Mucosa of rectum (tissue), 2 donors: ENCODE data around the gene TDRD9.

Source experiments
- H3K27ac ChIP-seq, 2 donors: one replicate each; pipeline ENCODE4 v1.7.0; 2013; ENCODE audit warnings: inconsistent platforms in 2 of 2, low read depth in 2 of 2, low read length in 2 of 2
- H3K27me3 ChIP-seq, 2 donors: one replicate each; pipeline ENCODE4 v1.7.0; 2013; ENCODE audit warnings: low read length in 2 of 2; ENCODE audit not compliant: control insufficient read depth in 2 of 2, insufficient read depth in 2 of 2
- H3K36me3 ChIP-seq, 2 donors: one replicate each; pipeline ENCODE4 v1.7.0; 2013; ENCODE audit warnings: low read length in 2 of 2; ENCODE audit not compliant: control insufficient read depth in 2 of 2, insufficient read depth in 2 of 2
- H3K4me1 ChIP-seq, 2 donors: one replicate each; pipeline ENCODE4 v1.7.0; 2013; ENCODE audit warnings: low read length in 2 of 2, mild to moderate bottlenecking in 1 of 2; ENCODE audit not compliant: control insufficient read depth in 2 of 2, insufficient read depth in 2 of 2
- H3K4me3 ChIP-seq, 2 donors: one replicate each; pipeline ENCODE4 v1.7.0; 2013; ENCODE audit warnings: low read length in 2 of 2
- H3K9ac ChIP-seq, 2 donors: one replicate each; pipeline ENCODE4 v1.7.0; 2013; ENCODE audit warnings: low read length in 2 of 2, low read depth in 1 of 2, mild to moderate bottlenecking in 1 of 2
- H3K9me3 ChIP-seq, 2 donors: one replicate each; pipeline ENCODE4 v1.7.0; 2013; ENCODE audit warnings: low read length in 2 of 2; ENCODE audit not compliant: control insufficient read depth in 2 of 2
- donor health status: healthy.
- donor health status: Normal muscosa, but diverticular disease.

TDRD9 gene

GRCh38 chr14:104081261-104081835 lies 153.1 kb downstream of the TDRD9 start:
- Histone ChIP-seq H3K36me3 (no peaks in the 10 kb centered on the region), H3K9ac (peak overlapping the region; percentile 63 to 80), H3K4me1 (peaks cover 50 to 59% of the 10 kb centered on the region in 2 donors), H3K27ac (peak overlapping the region; percentile 86 to 89), H3K9me3 (no peaks in the 10 kb centered on the region), H3K4me3 (peak overlapping the region; percentile 55 to 57), H3K27me3 (peaks cover 0 to 4% of the 10 kb centered on the region in 2 donors)

DNA sequence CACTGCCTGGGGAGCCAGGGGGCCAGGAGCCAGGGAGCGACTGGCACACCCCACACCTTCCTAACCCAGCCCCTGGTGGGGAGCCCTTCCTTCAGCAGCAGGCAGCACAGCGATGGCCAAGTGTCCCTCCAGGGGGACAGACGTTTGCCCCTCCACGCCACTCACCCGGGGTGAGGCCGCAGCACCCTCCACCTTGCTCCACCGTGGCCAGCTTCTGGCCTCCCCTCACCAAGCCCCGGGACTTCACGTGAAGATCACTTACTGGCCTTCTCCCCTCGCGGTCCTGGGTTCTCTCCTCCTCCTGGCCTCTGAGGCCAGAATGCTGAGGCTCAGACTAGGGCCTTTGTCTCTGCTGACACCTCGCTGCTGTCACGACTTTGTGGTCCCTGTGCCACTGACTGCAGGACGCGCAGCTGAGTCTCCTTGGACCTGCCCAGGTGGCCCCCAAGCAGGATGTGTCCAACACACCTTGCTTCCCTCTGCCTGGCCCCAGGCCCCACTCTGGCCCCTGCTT lies 153.8 kb downstream of the TDRD9 start:
- H3K4me3 ChIP-seq = peak overlapping the region; percentile 55 to 57
- H3K27ac ChIP-seq = peak overlapping the region; percentile 86 to 89
- H3K27me3 ChIP-seq = peaks cover 0 to 4% of the 10 kb centered on the region in 2 donors
- peak overlapping the region; percentile 63 to 80 for H3K9ac ChIP-seq
- H3K9me3 ChIP-seq = no peaks in the 10 kb centered on the region
- H3K36me3 ChIP-seq = no peaks in the 10 kb centered on the region
- H3K4me1 ChIP-seq = peaks cover 55 to 66% of the 10 kb centered on the region in 2 donors

GRCh38 chr14:104082807-104083206 lies 154.6 kb downstream of the TDRD9 start:
- H3K4me3 ChIP-seq = peak overlapping the region; percentile 24 to 57
- peak overlapping the region; percentile 86 to 89 for H3K27ac ChIP-seq
- H3K9me3 ChIP-seq = no peaks in the 10 kb centered on the region
- H3K27me3 ChIP-seq = peaks cover 0 to 4% of the 10 kb centered on the region in 2 donors
- no peaks in the 10 kb centered on the region for H3K36me3 ChIP-seq
- peaks cover 63 to 74% of the 10 kb centered on the region in 2 donors for H3K4me1 ChIP-seq
- peak overlapping the region; percentile 63 to 80 for H3K9ac ChIP-seq

DNA sequence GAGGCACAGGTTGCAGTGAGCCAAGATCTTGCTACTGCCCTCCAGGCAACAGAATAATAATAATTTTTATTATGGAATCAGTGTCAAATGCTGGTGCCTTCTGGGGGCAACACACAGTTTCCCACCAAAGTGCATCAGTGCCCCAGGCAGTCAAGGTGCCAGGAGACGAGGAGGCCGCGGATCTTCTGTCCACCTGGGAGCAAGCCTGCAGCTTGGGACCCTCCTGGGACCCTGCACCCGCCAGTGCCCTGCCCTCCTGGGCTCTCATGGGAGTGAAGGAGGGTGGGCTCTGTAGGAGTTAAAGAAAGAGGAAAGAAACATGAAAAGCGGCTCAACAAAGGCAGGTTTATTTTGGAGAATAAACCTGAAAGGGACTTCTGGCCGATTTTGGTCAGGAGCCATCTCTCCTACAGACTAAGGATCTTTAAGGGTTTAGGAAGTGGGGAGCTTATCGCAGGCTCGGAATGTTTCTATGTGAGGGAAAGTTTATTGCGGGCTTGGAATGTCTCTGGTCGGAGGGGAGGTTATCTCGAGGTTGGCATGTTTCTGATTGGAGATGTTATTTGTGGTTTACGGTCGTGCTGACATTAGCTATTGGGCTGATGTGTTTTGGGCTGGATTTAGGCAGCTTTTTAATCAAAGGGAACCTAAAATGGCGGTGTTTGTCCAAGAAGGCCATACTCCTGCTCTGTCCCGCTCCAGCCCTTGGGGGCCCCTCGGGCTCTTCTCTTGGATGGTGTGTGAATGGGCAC lies 156.2 kb downstream of the TDRD9 start:
- H3K4me1 ChIP-seq = peaks cover 70 to 81% of the 10 kb centered on the region in 2 donors
- H3K27ac ChIP-seq = peak overlapping the region; percentile 67 to 77
- H3K9me3 ChIP-seq = no peaks in the 10 kb centered on the region
- peak overlapping the region in 1 of 2 donors; percentile 47 for H3K9ac ChIP-seq
- H3K4me3 ChIP-seq = no peak overlapping the region
- peaks cover 0 to 4% of the 10 kb centered on the region in 2 donors for H3K27me3 ChIP-seq
- no peaks in the 10 kb centered on the region for H3K36me3 ChIP-seq

DNA sequence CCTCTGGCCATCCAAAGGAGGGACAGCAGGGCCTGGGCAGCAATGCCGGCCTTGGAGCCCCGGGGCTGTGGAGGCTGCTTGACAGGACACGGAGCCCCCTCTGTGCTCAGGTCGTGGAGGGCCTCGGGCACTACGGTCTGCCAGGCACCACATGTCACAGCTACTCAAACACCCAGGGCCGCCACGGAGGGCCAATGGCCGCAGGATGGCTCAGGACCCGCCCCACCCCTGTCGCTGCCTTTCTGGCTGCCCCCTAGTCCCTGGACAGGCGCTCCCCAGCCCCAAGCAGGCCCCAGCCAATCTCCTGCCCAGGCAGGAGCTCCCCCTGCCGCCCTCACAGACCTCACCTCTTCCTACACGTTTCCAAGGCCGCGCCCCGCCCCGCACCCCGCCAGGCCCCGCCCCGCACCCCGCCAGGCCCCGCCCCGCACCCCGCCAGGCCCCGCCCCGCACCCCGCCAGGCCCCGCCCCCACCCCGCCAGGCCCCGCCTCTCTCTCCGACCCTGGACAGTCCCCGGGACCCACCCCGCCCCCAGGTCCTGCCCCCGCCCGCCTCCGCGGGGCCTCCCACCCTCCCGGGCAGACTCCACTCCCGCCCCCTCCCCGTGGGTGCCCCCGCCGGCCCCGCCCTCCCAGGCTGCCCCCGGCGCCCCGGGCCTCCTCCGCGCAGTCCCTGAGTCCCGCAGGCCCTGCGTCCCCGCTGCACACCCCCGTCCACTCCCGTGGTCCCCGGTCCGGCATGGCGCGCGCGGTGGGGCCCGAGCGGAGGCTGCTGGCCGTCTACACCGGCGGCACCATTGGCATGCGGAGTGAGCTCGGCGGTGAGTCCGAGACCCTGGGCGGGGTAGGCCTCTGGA lies 157.0 kb downstream of the TDRD9 start, which contains the start of gene ASPG:
TSS of gene ASPG (plus strand) at position 669 of the 857 bp plus-strand sequence. CDS start at position 740, 71 bp downstream.
- H3K27ac ChIP-seq = peak within 1 kb of the TSS; percentile 90 to 91
- H3K4me3 ChIP-seq = peak within 1 kb of the TSS; percentile 20 to 62
- peaks cover 70 to 81% of the 10 kb centered on the region in 2 donors for H3K4me1 ChIP-seq
- no peaks in the 10 kb centered on the region for H3K9me3 ChIP-seq
- H3K27me3 ChIP-seq = peaks cover 0 to 4% of the 10 kb centered on the region in 2 donors
- no peaks in the 10 kb centered on the region for H3K36me3 ChIP-seq
- H3K9ac ChIP-seq = peak within 1 kb of the TSS; percentile 41 to 71

DNA sequence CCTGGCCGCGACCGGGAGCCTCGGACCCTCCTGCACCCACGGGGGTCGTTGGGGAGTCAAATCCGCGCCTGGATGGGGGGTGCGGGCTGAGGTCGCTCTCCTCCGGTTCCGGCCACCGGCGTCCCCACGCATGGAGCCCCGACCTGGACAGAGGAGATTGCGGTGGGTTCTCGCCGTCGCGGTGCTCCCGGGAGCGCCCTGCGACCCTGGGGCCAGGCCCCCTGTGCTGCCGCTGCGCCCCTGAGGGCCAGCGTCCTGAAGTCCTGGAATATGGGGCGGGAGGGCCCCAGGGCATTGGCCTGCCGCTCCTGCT lies 157.6 kb downstream of the TDRD9 start:
- Histone ChIP-seq H3K36me3 (no peaks in the 10 kb centered on the region), H3K9me3 (no peaks in the 10 kb centered on the region), H3K4me3 (peak overlapping the region; percentile 20 to 62), H3K27ac (peak overlapping the region; percentile 90 to 91), H3K9ac (peak overlapping the region in 1 of 2 donors; percentile 71), H3K27me3 (peaks cover 0 to 4% of the 10 kb centered on the region in 2 donors), H3K4me1 (peaks cover 66 to 75% of the 10 kb centered on the region in 2 donors)

DNA sequence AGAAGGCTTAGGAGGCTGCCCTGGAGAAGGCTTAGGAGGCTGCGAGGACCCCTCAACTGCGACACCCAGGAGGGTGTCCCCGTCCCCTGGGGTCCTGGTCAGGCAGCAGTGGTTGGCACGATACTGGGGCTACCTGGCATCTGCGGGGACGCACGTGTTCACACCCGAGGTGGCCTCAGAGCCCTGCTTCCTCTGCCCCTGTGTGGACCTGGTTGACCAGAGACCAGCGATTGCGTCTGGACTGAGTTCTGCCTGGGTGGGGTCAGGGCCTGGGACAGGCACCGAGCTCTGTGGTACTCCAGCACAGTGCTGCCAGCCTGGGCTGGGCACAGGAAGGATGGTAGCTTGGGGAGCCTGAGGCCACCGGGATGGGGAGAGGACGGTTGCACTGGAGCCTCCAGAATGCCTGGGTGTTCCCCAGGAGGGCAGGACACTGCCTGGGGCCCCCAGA lies 158.0 kb downstream of the TDRD9 start:
- peaks cover 63 to 74% of the 10 kb centered on the region in 2 donors for H3K4me1 ChIP-seq
- peak overlapping the region; percentile 90 to 91 for H3K27ac ChIP-seq
- H3K4me3 ChIP-seq = peak overlapping the region; percentile 20 to 62
- no peaks in the 10 kb centered on the region for H3K36me3 ChIP-seq
- peaks cover 0 to 4% of the 10 kb centered on the region in 2 donors for H3K27me3 ChIP-seq
- H3K9me3 ChIP-seq = no peaks in the 10 kb centered on the region
- H3K9ac ChIP-seq = peak overlapping the region; percentile 41 to 71

DNA sequence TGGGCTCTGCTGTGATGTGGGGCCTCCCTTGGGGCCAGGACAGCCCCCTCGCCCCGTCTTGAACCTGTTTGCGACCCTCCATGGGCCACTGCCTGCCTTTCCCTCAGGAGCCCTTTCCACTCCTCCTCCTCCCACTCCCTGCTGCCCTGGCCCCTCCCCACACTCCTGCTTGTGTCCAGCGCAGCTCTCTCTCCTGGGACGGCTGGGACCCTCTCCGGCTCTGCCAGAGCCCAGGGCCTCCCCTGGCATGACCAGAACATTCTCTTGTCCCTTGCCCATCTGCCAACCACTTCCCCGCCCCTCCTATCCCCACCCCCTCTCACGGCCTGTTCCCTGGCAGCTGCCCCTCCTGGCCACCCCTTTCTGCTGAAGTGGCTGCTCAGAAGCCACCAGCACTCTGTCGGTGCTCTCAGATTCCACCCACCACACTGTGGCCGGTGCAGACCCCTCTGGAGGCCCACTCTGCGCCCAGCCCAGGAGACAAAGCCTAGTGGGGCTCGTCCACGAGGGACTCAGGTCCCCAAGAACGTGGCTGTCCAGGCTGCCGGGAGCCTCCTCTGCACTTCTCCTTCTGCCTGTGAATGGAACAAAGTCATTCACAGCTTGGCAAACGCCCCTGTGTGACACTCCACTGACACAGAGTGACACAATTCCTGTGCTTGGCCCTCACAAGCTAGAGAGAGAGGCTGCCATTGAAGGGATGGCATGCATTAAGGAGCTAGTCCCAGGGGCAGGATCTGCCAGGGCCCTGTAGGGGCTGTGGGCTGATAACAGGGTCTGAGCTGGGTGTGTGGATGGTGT lies 158.6 kb downstream of the TDRD9 start:
- Histone ChIP-seq H3K4me1 (peaks cover 57 to 68% of the 10 kb centered on the region in 2 donors), H3K36me3 (no peaks in the 10 kb centered on the region), H3K27me3 (peaks cover 0 to 4% of the 10 kb centered on the region in 2 donors), H3K9me3 (no peaks in the 10 kb centered on the region), H3K27ac (peak overlapping the region; percentile 90 to 91), H3K4me3 (peak overlapping the region in 1 of 2 donors; percentile 62), H3K9ac (peak overlapping the region in 1 of 2 donors; percentile 71)

DNA sequence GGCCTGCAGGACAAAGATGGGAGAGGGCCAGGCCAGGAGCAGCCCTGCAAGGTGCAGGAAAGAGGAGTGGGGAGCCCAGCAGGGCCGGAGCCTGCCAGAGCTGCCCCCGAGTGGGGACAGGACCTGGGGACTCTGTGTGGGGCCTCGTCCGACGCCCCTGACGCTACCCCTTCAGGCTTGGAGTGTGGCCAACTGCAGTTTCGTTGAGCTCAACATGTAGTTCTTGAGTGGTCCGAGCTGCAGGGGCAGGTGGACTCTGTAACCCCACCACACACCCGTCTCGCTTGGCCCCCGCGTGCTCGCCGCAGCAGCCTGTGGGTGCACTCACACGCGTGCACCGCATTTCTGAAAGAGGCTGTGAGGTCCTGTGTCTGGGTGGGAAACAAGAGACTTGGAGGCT lies 159.2 kb downstream of the TDRD9 start:
- H3K9me3 ChIP-seq = no peaks in the 10 kb centered on the region
- H3K36me3 ChIP-seq = no peaks in the 10 kb centered on the region
- H3K27me3 ChIP-seq = peaks cover 0 to 4% of the 10 kb centered on the region in 2 donors
- H3K4me1 ChIP-seq = peaks cover 51 to 61% of the 10 kb centered on the region in 2 donors
- peak overlapping the region; percentile 90 to 91 for H3K27ac ChIP-seq
- peak overlapping the region; percentile 26 to 37 for H3K4me3 ChIP-seq
- peak overlapping the region in 1 of 2 donors; percentile 66 for H3K9ac ChIP-seq
